Effector CD4-positive, alpha-beta T cell (primary cell): ENCODE results near the gene SHISA9.

Experiments used
- DNase-seq: peaks from one replicate; pipeline ENCODE4 v3.0.0-alpha.2; 2020

Gene SHISA9

DNA sequence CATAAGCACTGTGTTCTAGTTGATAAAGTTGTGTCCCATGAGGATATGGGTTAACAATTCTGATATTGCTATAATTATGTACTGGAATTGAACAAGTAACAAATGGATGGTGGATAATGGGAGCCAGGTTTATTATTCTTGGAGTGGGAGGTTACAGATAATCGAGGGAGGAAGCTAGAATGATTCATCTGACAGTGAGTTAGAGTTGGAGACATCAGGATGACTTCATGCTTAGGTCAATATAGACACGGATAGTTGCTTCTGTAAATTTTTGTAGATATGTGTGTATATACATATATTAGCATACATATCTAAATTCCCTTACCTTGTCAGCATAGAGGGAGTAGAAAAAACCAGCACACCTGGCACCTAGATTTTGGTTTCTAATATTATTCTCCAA, 293.4 kb downstream of the SHISA9 start:
- no peak for DNase-seq

DNA sequence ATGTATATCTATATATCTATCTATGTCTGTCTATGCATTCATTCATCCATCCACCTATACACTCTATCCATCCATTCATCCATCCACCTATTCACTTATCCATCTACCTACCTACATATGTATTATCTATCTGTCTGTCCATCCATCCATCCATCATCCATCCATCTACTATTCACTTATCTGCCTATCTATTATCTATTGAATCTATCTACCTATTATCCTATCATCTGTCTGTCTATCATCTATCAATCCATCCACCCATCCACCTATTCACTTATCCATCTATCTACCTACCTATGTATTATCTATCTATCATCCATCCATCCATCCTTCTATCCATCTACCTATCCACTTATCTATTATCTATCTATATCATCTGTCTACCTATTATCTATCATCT, 302.3 kb downstream of the SHISA9 start:
- DNase-seq, result no peak

- DNase-seq, result no peak
Observed at GRCh38 chr16:13205352-13205751, 304.0 kb downstream of the SHISA9 start.

DNA sequence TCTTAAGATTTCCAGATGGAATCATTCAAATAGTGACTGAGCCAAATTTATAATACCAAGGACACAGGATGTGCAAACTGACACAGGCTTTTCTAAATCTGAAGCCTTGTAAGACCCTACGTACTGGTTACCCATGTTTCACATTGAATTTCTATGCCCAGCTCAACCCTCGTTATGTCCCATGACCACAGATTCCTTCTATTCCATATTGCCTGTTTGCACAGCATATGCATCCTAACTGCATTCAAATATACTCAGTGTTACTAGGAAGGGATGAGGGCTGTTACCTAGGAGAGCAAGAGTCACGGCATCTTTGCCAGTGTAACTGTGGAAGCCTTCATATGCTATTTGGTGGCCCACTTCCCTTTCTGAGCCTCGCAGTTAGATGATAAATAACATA, 305.2 kb downstream of the SHISA9 start:
- DNase-seq, result no peak

DNA sequence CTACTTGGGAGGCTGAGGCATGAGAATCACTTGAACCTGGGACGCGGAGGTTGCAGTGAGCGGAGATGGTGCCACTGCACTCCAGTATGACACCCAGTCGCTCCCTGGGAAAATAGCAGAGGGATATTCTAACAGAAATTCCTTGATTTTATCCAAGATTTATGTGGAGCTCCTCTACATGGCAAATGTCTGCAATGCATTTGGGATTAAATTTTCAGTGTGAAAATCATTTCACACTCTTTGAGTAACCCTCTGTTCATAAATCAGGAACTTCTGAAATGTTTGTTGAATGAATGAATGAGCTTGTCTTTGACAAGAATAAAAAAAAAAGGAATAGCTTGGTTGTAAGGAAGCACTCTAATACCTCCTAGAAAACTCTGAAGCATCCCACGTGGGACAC, 305.8 kb downstream of the SHISA9 start:
- no peak for DNase-seq

DNA sequence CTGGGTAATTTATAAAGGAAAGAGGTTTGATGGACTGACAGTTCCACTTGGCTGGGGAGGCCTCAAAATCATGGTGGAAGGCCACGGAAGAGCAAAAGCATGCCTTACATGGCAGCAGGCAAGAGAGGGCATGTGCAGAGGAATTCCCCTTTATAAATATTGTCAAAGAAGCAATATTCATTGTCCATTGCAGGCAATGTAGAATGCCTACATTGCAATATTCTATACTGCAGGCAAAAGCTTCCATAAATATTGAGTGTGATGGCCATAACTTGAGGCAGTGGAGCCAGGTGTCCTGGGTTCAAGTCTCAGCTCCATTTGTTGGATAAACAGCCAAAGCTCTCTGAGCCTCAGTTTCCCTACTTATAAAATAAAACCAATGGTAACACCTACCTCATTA, 322.3 kb downstream of the SHISA9 start:
- no peak for DNase-seq

DNA sequence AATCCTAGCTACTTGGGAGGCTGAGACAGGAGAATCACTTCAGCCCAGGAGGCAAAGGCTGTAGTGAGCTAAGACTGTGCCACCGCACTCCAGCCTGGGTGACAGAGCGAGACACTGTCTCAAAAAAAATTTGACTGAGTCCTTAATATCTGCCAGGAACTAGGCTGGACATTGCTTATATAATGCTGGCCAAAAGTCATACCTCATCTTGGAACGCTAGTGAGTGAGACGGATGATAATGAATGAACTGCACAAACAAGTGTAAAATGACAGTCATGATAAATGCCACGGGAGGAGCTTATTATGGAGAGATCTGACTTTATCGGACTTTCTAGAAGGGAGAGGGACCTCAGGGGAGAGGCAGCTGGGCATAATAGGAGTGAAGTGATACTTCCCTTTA, 327.6 kb downstream of the SHISA9 start:
- DNase-seq, result no peak

DNA sequence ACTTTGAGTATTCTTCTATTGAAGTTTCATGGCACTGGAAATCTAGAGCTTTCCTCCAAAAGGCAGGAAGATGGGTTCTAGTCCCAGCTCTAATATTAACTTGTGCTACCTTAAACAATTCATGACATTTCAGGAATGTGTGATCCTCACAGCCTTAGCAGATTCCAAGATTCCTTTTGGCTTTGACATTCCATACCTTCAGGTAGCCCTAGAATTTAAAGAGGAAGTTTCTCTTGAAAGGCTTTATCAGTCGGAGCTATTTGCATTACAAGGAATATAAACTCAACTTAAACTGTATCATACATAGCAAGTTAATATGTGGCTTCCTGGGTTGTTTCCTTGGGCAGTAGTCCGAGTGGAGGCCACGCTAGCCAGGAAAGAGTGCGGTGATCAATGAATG, 330.0 kb downstream of the SHISA9 start:
- no peak for DNase-seq

DNA sequence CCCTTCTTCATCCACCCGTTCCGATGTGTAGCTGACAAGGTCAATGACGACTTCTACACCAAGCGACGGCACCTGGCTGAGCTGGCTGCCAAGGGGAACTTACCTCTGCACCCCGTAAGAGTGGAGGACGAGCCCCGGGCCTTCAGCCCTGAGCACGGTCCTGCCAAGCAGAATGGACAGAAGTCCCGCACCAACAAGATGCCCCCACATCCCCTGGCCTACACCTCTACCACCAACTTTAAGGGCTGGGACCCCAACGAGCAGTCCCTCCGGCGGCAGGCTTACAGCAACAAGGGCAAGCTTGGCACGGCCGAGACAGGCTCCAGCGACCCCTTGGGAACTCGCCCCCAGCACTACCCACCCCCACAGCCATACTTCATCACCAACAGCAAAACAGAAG, 333.6 kb downstream of the SHISA9 start:
- DNase-seq, result no peak

- DNase-seq, result no peak
Observed at GRCh38 chr16:13236308-13236707, 334.9 kb downstream of the SHISA9 start.

DNA sequence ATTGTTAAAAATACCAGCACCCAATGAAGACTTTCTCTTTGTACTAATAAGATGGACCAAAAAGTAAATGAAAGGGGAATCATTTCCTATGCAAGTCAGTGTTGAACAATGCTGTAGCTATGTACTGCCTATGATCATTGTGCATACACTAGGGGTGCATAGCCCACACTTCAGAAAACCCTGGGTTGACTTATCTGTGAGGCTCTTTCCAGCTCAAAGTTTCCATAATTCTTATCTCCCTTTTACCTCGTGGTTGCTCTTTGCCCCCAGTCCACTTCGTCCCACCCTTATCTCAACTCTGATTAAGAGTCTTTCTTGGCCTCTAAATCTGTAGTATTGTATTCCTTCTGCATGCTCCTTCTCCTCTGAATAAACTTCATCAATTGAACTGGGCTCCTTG, 336.8 kb downstream of the SHISA9 start:
- DNase-seq, result no peak

DNA sequence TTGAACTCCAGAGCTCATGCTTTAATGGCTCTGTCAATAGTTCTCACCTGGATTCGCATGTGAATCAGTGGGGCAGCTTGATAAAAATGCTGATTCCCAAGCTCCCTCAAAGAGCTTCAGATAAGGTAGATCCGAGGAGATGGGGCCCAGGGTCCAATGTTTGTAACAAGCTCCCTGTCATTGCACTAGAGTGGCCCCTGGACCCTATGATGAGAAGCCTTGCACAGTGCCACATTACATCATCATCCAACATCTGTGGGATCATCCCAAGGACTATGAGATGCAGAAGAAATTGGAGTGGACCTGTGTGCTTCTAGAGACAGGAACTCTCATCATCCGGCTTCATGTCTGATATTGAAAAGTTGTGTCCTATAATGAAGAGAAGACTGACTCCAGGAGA, 340.8 kb downstream of the SHISA9 start:
- DNase-seq, result no peak

DNA sequence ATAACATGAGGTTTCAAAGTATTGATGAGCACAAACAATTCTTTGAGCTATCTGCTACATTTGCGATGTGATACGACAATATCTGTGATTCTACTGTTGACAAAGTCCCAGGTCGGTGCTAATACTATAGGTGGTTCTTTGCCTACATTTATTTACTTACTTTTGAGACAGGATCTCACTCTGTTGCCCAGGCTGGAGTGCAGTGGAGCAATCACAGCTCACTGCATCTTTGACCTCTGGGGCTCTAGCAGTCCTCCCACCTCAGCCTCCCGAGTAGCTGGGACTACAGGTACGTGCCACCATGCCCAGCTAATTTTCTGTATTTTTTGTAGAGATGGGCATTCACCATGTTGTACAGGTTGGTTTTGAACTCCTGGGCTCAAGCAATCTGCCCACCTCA, 343.4 kb downstream of the SHISA9 start:
- no peak for DNase-seq

GRCh38 chr16:13245713-13246377, 344.4 kb downstream of the SHISA9 start:
- DNase-seq, result no peak

GRCh38 chr16:13254998-13255614, 353.7 kb downstream of the SHISA9 start:
- no peak for DNase-seq

DNA sequence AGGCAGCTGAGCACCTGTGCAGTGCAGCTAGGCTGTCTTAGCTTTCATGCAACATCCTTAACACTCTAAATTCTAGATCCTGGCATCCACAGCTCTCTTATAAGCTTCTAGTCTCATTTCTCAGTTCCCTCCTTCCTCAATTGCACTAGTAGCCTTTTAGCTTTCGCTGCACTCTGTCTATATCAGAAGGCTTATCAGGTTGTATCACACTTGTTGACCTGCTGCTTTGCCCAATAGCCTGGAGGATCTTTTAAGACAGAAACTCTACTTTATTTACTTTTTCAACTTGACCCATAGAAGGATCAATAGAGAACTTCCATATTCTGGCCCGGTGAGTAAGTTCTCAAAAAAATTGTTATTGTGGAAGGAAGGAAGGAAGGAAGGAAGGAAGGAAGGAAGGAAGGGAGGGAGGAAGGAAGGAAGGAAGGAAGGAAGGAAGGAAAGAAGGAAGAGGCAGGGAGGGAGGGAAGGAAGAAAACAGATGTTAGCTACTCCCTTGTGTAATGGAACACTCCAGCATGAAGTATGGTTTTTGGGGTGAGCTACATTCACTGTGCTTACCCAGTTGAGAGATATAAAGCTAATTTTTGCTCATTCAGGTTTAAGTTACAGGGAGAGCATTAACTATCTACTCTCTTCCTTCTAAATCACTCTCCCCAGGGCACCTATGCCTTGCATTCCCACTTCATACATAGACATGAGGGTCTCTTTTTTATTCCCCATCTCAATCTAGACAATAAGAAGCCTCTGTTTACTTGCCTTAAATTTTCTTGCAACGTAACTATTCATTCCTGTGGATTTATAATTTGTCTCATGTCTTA, 361.1 kb downstream of the SHISA9 start:
- no peak for DNase-seq

- no peak for DNase-seq
Observed at GRCh38 chr16:13264749-13265552, 363.6 kb downstream of the SHISA9 start.

GRCh38 chr16:13269359-13269758, 368.0 kb downstream of the SHISA9 start:
- DNase-seq, result no peak

DNA sequence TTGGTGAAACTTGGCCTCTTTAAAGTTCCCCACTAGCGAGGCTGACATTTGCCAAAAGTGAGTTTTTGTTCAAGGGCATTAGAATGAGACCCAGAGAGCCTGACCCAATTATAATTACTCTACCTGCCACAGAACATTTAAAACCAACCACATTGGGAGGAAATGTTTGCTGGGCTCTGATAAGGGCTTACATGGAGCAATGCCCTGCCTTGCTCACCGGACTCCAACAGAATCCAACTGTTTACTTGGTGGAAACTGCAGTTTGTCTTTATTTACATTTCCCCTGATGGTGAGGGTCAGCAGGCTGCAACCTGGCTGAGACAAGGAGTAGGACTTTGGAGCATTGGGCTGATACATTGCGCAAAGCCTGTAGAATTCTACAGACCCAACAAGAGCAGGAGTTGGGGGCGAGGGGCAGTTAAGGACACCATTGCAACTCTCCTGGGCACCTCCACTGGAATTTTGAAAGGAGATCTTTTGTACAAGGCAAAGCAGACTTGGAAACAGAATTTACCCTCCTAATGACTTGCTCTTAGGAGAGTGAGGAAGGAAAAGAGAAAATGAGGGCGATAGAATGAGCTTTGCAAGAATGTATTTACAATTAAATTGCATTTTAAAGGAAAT, 368.6 kb downstream of the SHISA9 start:
- no peak for DNase-seq

GRCh38 chr16:13270602-13271001, 369.2 kb downstream of the SHISA9 start:
- DNase-seq, result no peak

- DNase-seq, result no peak
Observed at GRCh38 chr16:13289515-13289914, 388.1 kb downstream of the SHISA9 start.
